Measurements from ENCODE around the gene TIRAP. TPM values are rescaled to one million over a fixed set of nuclear protein-coding genes. Genes with fewer than 3 reads are reported as not detected.

The TIRAP gene
- total and polyA plus RNA-seq, 2 of the 8 experiments (the other 6 are each of a cell fraction or from before 2014, with no cell fraction given), result 5.3 TPM

- TF ChIP-seq CHD7 (IDR thresholded peaks at IDR 0.05; ENCODE audit: insufficient replicate concordance, low read length) (no peak), BACH1 (IDR thresholded peaks at IDR 0.05; ENCODE audit: low read length) (no peak), KDM1A (IDR thresholded peaks at IDR 0.05; ENCODE audit: borderline replicate concordance, low read length) (no peak), E2F6 (IDR thresholded peaks at IDR 0.05) (no peak), POLR2A (IDR thresholded peaks at IDR 0.05; ENCODE audit: control extremely low read depth in 1 of 2, low read depth in 2 of 2, low read length in 2 of 2) (no peak), SP2 (IDR thresholded peaks at IDR 0.05; ENCODE audit: low read length) (no peak), RXRA (IDR thresholded peaks at IDR 0.05; ENCODE audit: insufficient read depth, low read depth, low read length) (no peak), SRF (IDR thresholded peaks at IDR 0.05; ENCODE audit: low read depth, low read length) (no peak), SAP30 (IDR thresholded peaks at IDR 0.05; ENCODE audit: insufficient read depth, insufficient replicate concordance, low read length) (no peak), KDM4A (IDR thresholded peaks at IDR 0.05; ENCODE audit: low read depth, low read length, severe bottlenecking) (no peak), BCL11A (IDR thresholded peaks at IDR 0.05; ENCODE audit: low read depth in 2 of 2, low read length in 2 of 2) (no peak)
These were observed 50.2 kb downstream of the TIRAP start (continued) for GRCh38 chr11:126333142-126333541.

All from H1 (cell line).